WI38 (cell line): ENCODE measurements around the gene RNF133.

Experiments used
- H3K4me3 ChIP-seq: 2 replicates; pipeline ENCODE4 v1.5.1; 2011; ENCODE audit warnings: low read depth, mild to moderate bottlenecking, control low read depth, low read length
- CTCF ChIP-seq: IDR thresholded peaks from 2 replicates; pipeline ENCODE4 v1.5.1; 2012; ENCODE audit warnings: low read depth, mild to moderate bottlenecking, control low read depth, low read length

Gene RNF133

GRCh38 chr7:122709930-122710646 lies 11.2 kb upstream of the RNF133 start:
- no peak overlapping the region for H3K4me3 ChIP-seq
- TF ChIP-seq CTCF: no peak

GRCh38 chr7:122706836-122707235 lies 7.9 kb upstream of the RNF133 start:
- TF ChIP-seq CTCF: no peak
- no peak overlapping the region for H3K4me3 ChIP-seq

GRCh38 chr7:122702872-122703510 lies 4.1 kb upstream of the RNF133 start, which contains the start of gene RNF148:
Gene RNF148 (minus strand): TSS chr7:122702922. CDS start chr7:122702750, 172 bp downstream.
- TF ChIP-seq CTCF: no peak
- no peak within 1 kb of the TSS for H3K4me3 ChIP-seq

GRCh38 chr7:122695816-122696215 lies 3.1 kb downstream of the RNF133 start:
- no peak overlapping the region for H3K4me3 ChIP-seq
- TF ChIP-seq CTCF: no peak

GRCh38 chr7:122694697-122695096 lies 4.2 kb downstream of the RNF133 start:
- no peak overlapping the region for H3K4me3 ChIP-seq
- no peak for TF ChIP-seq CTCF

GRCh38 chr7:122692769-122693309 lies 6.1 kb downstream of the RNF133 start:
- TF ChIP-seq CTCF: no peak
- H3K4me3 ChIP-seq: no peak overlapping the region

- no peak for TF ChIP-seq CTCF
- H3K4me3 ChIP-seq: no peak overlapping the region
These were observed 7.2 kb downstream of the RNF133 start for GRCh38 chr7:122691569-122692235.
